ENCODE results near the gene CD200. TPM values are rescaled to one million over a fixed set of nuclear protein-coding genes. Genes with fewer than 3 reads are reported as not detected.

The CD200 gene
- total RNA-seq, 4 donors from 2014 or later = 1.1 to 4.1 (median 3.6) TPM; not detected in 1

GRCh38 chr3:112321867-112322652 is 10.9 kb upstream of the CD200 start:
- no peak for DNase-seq
- Histone ChIP-seq H3K27ac (peak overlapping the region in 2 of 4 donors; percentile 27 to 29), H3K4me1 (peaks cover 0 to 8% (median 0%) of the 10 kb centered on the region in 4 donors), H3K27me3 (no peaks in the 10 kb centered on the region), H3K4me3 (no peak overlapping the region), H3K36me3 (no peaks in the 10 kb centered on the region), H3K9me3 (no peaks in the 10 kb centered on the region)
- in situ Hi-C loops (cut with MboI; ENCODE audit: low pct_ligation_motif_present in 1 of 4, low pct_unique_long_range_greater_than_20kb in 1 of 4, low sequenced_read_pairs in 3 of 4) = loop anchor here in 3 of 4 donors (5.0 to 10.0 kb wide), 3 partner anchors 190 to 203 kb away; no protein-coding TSS in a partner anchor
- intact Hi-C loops (cut with DNase I; ENCODE audit: low total_unique reads) = no loop called here
- TF ChIP-seq EP300 (IDR thresholded peaks at IDR 0.05; ENCODE audit: low read depth) (no peak), CTCF (IDR thresholded peaks at IDR 0.05) (no peak), POLR2AphosphoS5 (IDR thresholded peaks at IDR 0.05) (no peak), POLR2A (IDR thresholded peaks at IDR 0.05) (no peak)
- WGBS, 2 donors (ENCODE audit: low coverage in 1 of 2) = 22 to 43% methylated on average over 3 to 5 of the region's 5 CpGs

DNA sequence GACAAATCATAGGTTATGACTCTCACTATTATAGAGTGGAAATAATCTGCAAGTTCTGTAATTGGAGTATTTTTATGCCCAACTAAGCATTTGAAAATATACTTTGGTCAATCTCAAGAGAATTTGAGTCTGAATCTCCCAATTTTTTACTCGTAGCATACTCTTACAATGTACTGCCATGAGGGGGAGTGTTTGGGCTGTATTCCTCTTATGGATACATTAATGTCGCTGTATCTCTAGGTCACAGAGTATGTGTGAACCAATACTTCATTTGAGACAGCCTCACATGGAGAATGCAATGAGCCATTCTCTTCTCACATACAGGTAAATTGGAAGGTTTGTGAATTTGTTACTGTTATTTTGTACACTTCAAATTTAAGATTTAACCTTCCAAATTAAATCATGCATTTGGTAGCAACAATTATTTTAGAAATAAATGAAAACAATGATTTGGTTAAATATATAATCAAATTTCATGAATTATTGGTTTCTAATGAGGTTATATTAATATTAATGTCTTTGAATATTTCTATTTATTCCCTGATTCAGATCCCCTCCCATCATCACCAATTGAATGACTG is 5.5 kb upstream of the CD200 start:
- 0 to 3% methylated on average over 1 to 2 of the region's 2 CpGs for WGBS, 2 donors (ENCODE audit: low coverage in 1 of 2)
- H3K36me3 ChIP-seq = no peaks in the 10 kb centered on the region
- intact Hi-C loops (cut with DNase I; ENCODE audit: low total_unique reads) (no loop called here), in situ Hi-C loops (cut with MboI; ENCODE audit: low pct_ligation_motif_present in 1 of 4, low pct_unique_long_range_greater_than_20kb in 1 of 4, low sequenced_read_pairs in 3 of 4) (loop anchor here in 2 of 4 donors (10.0 kb wide), 2 partner anchors 187 to 197 kb away; no protein-coding TSS in a partner anchor)
- H3K4me3 ChIP-seq = no peak overlapping the region
- H3K9me3 ChIP-seq = no peaks in the 10 kb centered on the region
- H3K27ac ChIP-seq = no peak overlapping the region
- H3K4me1 ChIP-seq = peaks cover 0 to 4% (median under 1%) of the 10 kb centered on the region in 4 donors
- TF ChIP-seq POLR2A (IDR thresholded peaks at IDR 0.05) (no peak), CTCF (IDR thresholded peaks at IDR 0.05) (peak; percentile 57 to 72 (median 60))
- H3K27me3 ChIP-seq = no peaks in the 10 kb centered on the region
- DNase-seq = no peak

DNA sequence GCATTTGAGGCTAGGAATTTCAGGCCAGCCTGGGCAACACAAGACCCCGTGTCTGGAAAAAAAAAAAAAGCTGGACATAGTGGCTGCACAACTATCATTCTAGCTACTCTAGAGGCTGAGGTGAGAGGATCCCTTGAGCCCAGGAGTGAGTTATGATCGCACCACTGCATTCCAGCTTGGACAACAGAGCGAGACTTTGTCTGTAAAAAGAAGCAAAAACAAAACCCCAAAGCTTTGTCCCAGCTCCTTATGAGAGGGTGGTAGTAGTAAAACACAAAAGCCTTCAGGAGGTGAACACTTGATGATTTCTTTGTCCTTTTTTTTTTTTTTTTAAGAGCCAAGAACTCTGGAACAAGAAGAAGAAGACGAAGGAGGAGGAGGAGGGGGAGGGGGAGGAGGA is 1.1 kb upstream of the CD200 start:
- in situ Hi-C loops (cut with MboI; ENCODE audit: low pct_ligation_motif_present in 1 of 4, low pct_unique_long_range_greater_than_20kb in 1 of 4, low sequenced_read_pairs in 3 of 4) = no loop called here
- H3K27me3 ChIP-seq = peaks cover 4% of the 10 kb centered on the region

More for the DNA sequence above, 1.1 kb upstream of the CD200 start:
- intact Hi-C loops (cut with DNase I; ENCODE audit: low total_unique reads) = no loop called here
- Histone ChIP-seq H3K4me3 (no peak overlapping the region), H3K4me1 (peaks cover 6 to 22% (median 16%) of the 10 kb centered on the region in 4 donors), H3K36me3 (no peaks in the 10 kb centered on the region), H3K9me3 (no peaks in the 10 kb centered on the region), H3K27ac (no peak overlapping the region)
- TF ChIP-seq CTCF (IDR thresholded peaks at IDR 0.05) (no peak), EP300 (IDR thresholded peaks at IDR 0.05; ENCODE audit: low read depth) (no peak), POLR2A (IDR thresholded peaks at IDR 0.05) (no peak), POLR2AphosphoS5 (IDR thresholded peaks at IDR 0.05) (no peak)
- no peak for DNase-seq
- 88 to 90% methylated on average over 3 to 4 of the region's 4 CpGs for WGBS, 2 donors (ENCODE audit: low coverage in 1 of 2)

All from transverse colon (tissue), 4 donors.